OCI-LY1 (cell line): Measurements from ENCODE around the gene CHST3.

Experiments used
- H2AFZ ChIP-seq: fragments of 200-600 bp; sonication (generic), shearing (Covaris generic); 2 replicates; pipeline ENCODE4 v1.6.0; 2014; ENCODE audit warnings: antibody characterized with exemption, mild to moderate bottlenecking, low read length
- H3F3A ChIP-seq: fragments of 200-600 bp; sonication (generic), shearing (Covaris generic); 2 replicates; pipeline ENCODE4 v1.6.0; 2014; ENCODE audit warnings: mild to moderate bottlenecking, antibody characterized with exemption, low read length, moderate library complexity; ENCODE audit not compliant: insufficient read depth
- H3K27ac ChIP-seq: fragments of 200-600 bp; sonication (generic); 2 replicates; pipeline ENCODE4 v1.5.1; 2014; ENCODE audit warnings: low read length, mixed run types, mild to moderate bottlenecking, low read depth; ENCODE audit not compliant: poor library complexity, severe bottlenecking
- H3K27me3 ChIP-seq: fragments of 200-600 bp; sonication (generic); 2 replicates; pipeline ENCODE4 v1.6.0; 2014; ENCODE audit warnings: antibody characterized with exemption, mild to moderate bottlenecking, low read length, moderate library complexity; ENCODE audit not compliant: insufficient read depth
- H3K36me3 ChIP-seq: fragments of 200-600 bp; sonication (generic); 2 replicates; pipeline ENCODE4 v1.6.1; 2014; ENCODE audit warnings: mild to moderate bottlenecking, antibody characterized with exemption, low read length, moderate library complexity, mixed read lengths; ENCODE audit not compliant: insufficient read depth
- H3K4me1 ChIP-seq: fragments of 200-600 bp; sonication (generic); 2 replicates; pipeline ENCODE4 v1.5.1; 2014; ENCODE audit warnings: mild to moderate bottlenecking, low read length, moderate library complexity; ENCODE audit not compliant: insufficient read depth, severe bottlenecking
- H3K4me2 ChIP-seq: fragments of 200-600 bp; sonication (generic), shearing (Covaris generic); 2 replicates; pipeline ENCODE4 v1.6.1; 2014; ENCODE audit warnings: low read length
- H3K4me3 ChIP-seq: fragments of 200-600 bp; sonication (generic); 2 replicates; pipeline ENCODE4 v1.5.1; 2014; ENCODE audit warnings: low read length, low read depth, mild to moderate bottlenecking, mixed read lengths; ENCODE audit not compliant: poor library complexity, severe bottlenecking
- H3K79me2 ChIP-seq: fragments of 200-600 bp; shearing (Covaris generic); 2 replicates; pipeline ENCODE4 v1.6.1; 2016; ENCODE audit warnings: mixed run types, low read length, mixed read lengths; ENCODE audit not compliant: insufficient read depth
- H3K9ac ChIP-seq: fragments of 200-600 bp; sonication (generic), shearing (Covaris generic); 2 replicates; pipeline ENCODE4 v1.6.1; 2014; ENCODE audit warnings: mild to moderate bottlenecking, low read length, mixed read lengths
- H3K9me2 ChIP-seq: fragments of 200-600 bp; sonication (generic), shearing (Covaris generic); 2 replicates; pipeline ENCODE4 v1.6.1; 2014; ENCODE audit warnings: low read depth, mild to moderate bottlenecking, low read length, mixed read lengths
- H3K9me3 ChIP-seq: fragments of 200-600 bp; shearing (Covaris generic); 2 replicates; pipeline ENCODE4 v1.6.1; 2014; ENCODE audit warnings: low read length, mixed read lengths
- H4K20me1 ChIP-seq: fragments of 200-600 bp; sonication (generic), shearing (Covaris generic); 2 replicates; pipeline ENCODE4 v1.6.0; 2016; ENCODE audit warnings: mild to moderate bottlenecking, low read length; ENCODE audit not compliant: insufficient read depth
- EZH2 ChIP-seq: fragments of 200-600 bp; sonication (generic), shearing (Covaris generic); IDR thresholded peaks from 2 replicates; pipeline ENCODE4 v1.8.0; 2017; ENCODE audit warnings: borderline replicate concordance, mixed run types, mild to moderate bottlenecking, antibody characterized with exemption, low read length, moderate library complexity, mixed read lengths
- TF ChIP-seq, protein P1 (sequence below): fragments of 200-600 bp; sonication (generic), shearing (Covaris generic); IDR thresholded peaks from 2 replicates; pipeline ENCODE4 v1.5.1; 2017; ENCODE audit warnings: mild to moderate bottlenecking, antibody characterized with exemption, low read length, moderate library complexity, mixed read lengths

Gene CHST3

DNA sequence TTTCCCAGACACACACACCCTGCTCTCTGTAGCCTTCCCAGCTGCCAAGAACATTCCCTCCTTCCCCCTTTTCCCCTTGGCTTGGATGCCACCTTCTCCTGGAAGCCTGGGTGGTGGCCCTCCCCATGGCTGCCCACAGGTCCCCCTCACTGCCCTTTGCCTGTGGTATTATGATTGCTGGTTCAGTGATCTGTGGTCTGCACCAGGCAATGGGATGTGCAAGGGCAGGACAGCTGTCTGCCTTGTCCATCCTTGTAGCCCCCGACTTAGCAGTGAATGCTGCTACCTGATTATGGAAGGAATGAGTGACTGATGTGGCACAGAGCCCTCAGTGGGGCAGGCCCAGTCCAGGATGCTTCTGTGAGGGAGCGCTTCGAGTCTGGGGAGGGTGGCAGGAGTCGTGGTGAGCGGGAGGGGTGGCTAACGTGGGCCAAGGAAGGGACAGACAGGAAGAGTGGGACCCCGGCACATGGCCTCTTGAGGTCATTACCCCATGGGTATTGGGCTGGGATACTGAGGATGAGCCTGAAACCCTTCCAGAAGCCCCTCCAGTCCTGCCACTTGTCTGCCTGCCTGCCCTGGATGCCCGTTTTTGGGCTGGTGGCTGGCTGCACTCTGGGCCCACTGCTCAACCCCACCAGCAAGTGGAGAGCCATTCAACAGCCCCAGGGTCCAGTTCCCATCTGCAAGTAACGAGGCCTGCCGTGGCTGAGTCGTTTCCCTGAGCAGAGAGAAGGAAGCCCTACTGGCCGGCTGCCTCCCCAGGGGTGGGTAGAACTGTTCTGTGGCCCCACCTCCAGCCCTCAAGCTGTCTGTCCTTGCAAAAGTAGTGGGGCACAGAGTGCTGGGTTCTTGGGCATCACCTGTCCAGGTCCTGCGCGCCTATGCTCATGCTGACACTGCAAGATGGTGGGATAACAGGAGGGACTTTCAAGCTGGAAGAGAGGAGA lies 8.8 kb downstream of the CHST3 start:
- Histone ChIP-seq H3K4me3 (no peak overlapping the region), H3K27ac (no peak overlapping the region), H3K27me3 (peaks cover 17% of the 10 kb centered on the region), H3K36me3 (no peaks in the 10 kb centered on the region), H3F3A (no peaks in the 10 kb centered on the region), H4K20me1 (no peaks in the 10 kb centered on the region), H3K4me2 (no peak overlapping the region), H3K9ac (no peak overlapping the region), H2AFZ (no peak overlapping the region), H3K4me1 (no peaks in the 10 kb centered on the region), H3K79me2 (no peaks in the 10 kb centered on the region), H3K9me2 (no peaks in the 10 kb centered on the region), H3K9me3 (no peaks in the 10 kb centered on the region)
- no peak for TF ChIP-seq EZH2
- TF ChIP-seq, protein P1, sequence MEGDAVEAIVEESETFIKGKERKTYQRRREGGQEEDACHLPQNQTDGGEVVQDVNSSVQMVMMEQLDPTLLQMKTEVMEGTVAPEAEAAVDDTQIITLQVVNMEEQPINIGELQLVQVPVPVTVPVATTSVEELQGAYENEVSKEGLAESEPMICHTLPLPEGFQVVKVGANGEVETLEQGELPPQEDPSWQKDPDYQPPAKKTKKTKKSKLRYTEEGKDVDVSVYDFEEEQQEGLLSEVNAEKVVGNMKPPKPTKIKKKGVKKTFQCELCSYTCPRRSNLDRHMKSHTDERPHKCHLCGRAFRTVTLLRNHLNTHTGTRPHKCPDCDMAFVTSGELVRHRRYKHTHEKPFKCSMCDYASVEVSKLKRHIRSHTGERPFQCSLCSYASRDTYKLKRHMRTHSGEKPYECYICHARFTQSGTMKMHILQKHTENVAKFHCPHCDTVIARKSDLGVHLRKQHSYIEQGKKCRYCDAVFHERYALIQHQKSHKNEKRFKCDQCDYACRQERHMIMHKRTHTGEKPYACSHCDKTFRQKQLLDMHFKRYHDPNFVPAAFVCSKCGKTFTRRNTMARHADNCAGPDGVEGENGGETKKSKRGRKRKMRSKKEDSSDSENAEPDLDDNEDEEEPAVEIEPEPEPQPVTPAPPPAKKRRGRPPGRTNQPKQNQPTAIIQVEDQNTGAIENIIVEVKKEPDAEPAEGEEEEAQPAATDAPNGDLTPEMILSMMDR: no peak

DNA sequence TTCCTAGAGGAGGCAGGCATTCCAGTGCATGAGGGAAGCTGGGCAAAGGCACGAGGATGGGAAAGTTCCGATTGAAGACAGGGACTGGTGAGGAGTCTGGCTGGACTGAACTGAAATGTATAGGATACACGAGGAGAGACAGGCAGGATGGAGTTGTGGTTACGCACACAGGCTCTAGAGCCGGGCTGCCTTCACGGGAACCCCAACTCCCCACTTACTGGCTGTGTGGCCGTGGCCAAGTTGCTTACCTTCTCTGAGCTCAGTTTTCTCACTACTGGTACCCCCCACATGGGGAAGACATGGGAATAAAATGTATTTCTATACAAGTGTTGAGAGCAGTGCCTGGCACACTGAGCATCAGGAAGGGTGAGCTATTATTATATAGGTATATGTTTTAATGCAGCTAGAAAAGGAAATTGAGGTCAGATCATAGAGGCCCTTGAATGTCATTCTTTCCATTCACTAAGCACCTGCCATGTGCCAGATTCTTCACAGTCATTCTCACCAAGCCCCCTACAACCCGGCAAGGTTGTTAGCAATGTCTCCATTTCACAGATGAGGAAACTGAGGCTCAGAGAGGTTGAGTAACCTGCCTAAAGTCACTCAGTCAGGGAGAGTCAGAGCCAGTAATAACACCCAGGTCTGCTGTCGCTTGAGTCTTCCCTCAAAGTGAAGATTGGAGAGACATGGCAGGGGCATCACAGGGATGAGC lies 9.7 kb downstream of the CHST3 start:
- H3K4me3 ChIP-seq: no peak overlapping the region
- H3K9ac ChIP-seq: no peak overlapping the region
- no peaks in the 10 kb centered on the region for H3F3A ChIP-seq
- H3K9me2 ChIP-seq: no peaks in the 10 kb centered on the region
- TF ChIP-seq, protein P1: no peak
- TF ChIP-seq EZH2: no peak
- H3K9me3 ChIP-seq: no peaks in the 10 kb centered on the region
- H2AFZ ChIP-seq: no peak overlapping the region
- H3K4me2 ChIP-seq: no peak overlapping the region
- no peaks in the 10 kb centered on the region for H3K4me1 ChIP-seq
- no peak overlapping the region for H3K27ac ChIP-seq
- no peaks in the 10 kb centered on the region for H4K20me1 ChIP-seq
- H3K79me2 ChIP-seq: no peaks in the 10 kb centered on the region
- H3K36me3 ChIP-seq: no peaks in the 10 kb centered on the region
- H3K27me3 ChIP-seq: peaks cover 17% of the 10 kb centered on the region

DNA sequence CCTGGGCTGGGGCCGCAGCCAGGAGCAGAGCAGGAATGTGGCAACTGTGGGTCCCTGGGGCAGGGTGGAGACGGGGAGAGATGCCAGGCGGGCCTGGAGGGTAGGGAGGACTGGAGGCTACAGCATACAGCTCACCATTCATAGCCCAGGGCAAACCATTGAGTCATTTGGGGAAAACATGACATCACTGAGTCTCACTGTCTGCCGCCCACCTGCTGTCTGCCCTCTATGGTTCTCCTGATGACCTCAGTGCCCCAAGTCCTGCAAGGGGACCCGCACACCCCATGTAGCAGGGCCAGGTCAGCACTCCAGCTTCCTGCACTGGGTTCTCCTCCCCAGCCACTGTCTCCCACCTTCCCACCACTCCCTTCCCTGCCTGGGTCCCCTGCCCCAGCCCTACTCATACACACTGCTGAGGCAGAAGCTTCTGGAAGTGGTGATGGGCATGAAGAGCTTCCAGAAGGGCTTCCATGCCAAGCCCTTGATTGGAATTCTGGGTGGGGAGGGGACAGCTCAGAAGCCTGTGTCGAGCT lies 10.4 kb downstream of the CHST3 start:
- no peak overlapping the region for H3K27ac ChIP-seq
- no peak overlapping the region for H3K4me2 ChIP-seq
- no peak overlapping the region for H2AFZ ChIP-seq
- H4K20me1 ChIP-seq: no peaks in the 10 kb centered on the region
- H3F3A ChIP-seq: no peaks in the 10 kb centered on the region
- H3K79me2 ChIP-seq: no peaks in the 10 kb centered on the region
- TF ChIP-seq EZH2: no peak
- no peaks in the 10 kb centered on the region for H3K36me3 ChIP-seq
- H3K9ac ChIP-seq: no peak overlapping the region
- H3K9me3 ChIP-seq: no peaks in the 10 kb centered on the region
- no peaks in the 10 kb centered on the region for H3K4me1 ChIP-seq
- H3K4me3 ChIP-seq: no peak overlapping the region
- H3K27me3 ChIP-seq: peaks cover 18% of the 10 kb centered on the region
- no peaks in the 10 kb centered on the region for H3K9me2 ChIP-seq
